ENCODE measurements around the gene ABTB2.

The ABTB2 gene

GRCh38 chr11:34278693-34279297 is 79.0 kb downstream of the ABTB2 start:
- no peak for DNase-seq

- DNase-seq: no peak
Measured at GRCh38 chr11:34278175-34278574, 79.6 kb downstream of the ABTB2 start.

DNA sequence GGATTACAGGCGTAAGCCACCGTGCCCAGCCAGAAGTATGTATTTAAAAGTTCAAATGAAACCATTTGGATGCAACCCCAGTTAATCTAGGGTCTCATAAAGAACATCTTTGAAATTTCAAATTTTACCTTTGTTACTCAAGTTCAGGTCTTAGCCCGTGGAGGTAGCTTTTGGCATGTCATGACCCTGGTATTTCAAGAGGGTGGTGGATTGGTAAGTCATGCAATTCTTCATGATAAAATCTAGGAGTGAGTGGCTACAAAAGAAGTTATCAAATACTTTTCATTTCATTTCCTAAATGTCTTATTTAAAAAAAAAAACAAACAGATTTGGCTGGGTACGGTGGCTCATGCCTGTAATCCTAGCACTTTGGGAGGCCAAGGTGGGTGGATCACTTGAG is 80.6 kb downstream of the ABTB2 start:
- DNase-seq: no peak

- no peak for DNase-seq
Measured at GRCh38 chr11:34276352-34276864, 81.4 kb downstream of the ABTB2 start.

- DNase-seq: no peak
Measured at GRCh38 chr11:34275486-34275885, 82.3 kb downstream of the ABTB2 start.

DNA sequence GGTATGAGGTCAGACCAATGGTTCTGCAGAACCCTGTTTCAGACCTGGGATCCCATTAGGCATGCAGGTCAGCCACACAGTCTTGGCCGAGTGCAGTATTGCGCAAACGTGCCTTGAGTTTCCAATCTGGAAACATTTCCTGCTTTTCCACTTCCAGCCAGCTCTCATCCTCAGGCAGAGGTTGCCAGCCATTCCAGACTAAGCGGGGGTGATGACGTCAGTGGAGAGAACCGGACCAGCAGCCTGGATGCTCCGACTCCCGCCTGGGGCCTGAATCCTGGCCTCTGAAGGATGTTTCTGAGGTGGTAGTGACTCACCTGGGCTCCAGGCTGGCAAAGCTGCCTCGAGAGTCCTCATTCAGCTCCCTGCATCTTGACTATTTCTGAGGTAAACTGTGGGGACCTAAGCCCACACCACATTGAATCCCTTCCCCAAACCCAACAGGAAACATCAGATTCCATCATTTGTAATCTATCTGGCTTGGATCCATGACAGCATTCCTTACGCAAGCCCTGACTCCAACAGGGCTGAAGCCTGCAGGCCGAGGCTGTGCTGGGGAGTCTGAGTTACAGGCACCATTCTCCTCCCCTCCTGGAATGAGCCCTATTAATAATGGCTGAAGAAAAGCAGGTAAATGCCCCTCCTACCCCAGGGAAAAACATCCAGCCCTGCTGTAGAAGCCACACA is 83.0 kb downstream of the ABTB2 start:
- DNase-seq: peak; percentile 9

- DNase-seq: no peak
Measured at GRCh38 chr11:34273099-34273498, 84.7 kb downstream of the ABTB2 start.

DNA sequence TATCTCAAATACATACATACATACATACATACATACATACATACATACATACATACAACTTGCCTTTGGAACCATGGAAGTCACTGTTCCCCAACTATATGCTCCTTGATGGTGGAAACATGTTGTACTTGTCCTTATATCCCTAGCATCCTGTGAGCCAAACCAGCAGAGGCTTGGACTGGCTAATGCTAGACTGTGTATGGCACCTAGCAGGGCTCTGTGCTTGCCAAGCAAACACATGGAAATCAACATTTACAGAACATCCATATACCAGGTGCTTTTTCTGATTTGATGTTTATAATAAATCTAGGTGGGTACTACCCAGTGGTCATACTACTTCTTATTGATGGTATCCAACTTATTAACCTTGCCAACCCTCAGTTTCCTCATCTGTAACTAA is 86.1 kb downstream of the ABTB2 start:
- no peak for DNase-seq

DNA sequence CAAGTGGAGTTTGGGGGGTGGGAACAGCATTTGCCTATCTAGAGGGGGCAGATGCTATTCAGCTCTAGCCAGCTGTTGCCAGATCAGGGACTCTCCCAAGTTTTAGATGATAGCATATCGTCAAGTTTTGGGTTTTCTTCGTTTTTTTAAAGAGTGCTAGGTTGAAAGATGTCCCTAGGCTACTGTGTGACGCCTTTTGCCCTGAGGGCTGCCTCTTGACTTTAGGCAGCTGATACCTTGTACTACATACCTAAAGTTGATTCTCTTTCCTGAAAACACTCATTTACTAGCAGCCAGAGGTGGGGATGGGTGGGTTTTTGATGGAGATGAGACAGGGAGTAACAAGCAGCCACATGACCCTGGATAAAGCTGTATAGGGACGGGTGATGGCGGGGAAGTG is 87.1 kb downstream of the ABTB2 start:
- DNase-seq: no peak

- DNase-seq: no peak
Measured at GRCh38 chr11:34269694-34270245, 88.0 kb downstream of the ABTB2 start.

GRCh38 chr11:34268906-34269430 is 88.8 kb downstream of the ABTB2 start:
- DNase-seq: no peak

- no peak for DNase-seq
Measured at GRCh38 chr11:34267417-34267816, 90.4 kb downstream of the ABTB2 start.

DNA sequence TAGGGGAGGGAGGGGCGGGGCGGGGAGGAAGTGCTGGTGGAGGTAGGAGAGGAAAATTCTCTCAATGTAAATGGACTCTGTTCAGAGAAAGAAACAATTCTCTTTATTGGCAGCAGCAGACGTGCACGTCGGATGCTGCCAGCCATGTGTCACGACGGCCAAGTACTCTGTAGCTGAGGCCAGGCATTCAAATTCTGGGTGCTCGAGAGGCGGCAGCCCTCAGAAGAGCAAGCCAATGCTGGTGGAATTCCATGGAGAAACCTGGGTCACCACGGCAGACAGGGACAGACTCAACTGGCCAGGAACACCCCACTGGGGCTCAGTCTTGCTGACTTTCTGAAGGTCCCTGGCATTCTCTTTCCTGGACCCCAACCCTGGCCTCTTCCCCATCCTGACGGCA is 90.8 kb downstream of the ABTB2 start:
- DNase-seq: peak; percentile 65

DNA sequence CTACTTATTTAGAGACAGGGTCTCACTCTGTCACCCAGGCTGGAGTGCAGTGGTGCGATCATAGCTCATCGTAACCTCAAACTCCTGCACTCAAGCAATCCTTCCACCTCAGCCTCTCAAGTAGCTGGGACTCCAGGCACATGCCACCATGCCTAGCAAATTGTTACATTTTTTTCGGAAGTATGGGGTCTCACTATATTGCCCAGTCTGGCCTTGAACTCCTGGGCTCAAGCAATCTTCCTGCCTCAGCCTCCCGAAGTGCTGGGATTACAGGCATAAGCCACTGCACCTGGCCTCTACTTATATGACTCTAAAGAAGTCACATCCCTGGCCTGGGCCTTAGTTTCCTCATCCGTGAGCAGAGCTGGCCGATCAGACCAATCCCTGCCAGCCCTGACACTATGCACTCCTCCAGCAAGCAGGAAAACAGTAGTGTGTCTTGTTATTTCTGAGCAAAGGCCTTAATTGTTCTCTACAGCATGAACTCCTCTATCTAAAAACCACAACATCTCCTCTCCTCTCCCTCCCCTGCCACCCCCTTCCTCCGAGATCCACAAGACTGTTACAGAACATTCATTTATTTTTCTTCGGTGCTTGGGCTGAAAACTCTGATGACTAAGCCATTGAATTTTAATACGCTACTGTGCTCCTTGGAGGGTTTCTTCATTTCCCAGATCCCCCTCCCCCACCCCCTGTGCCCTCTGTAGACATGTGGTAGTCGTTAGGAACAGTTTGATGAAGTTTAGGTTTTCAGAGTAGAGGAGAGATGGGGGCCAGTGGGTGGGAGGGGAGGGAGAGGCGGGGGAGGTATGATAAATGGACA is 91.5 kb downstream of the ABTB2 start:
- peak; percentile 26 for DNase-seq

DNA sequence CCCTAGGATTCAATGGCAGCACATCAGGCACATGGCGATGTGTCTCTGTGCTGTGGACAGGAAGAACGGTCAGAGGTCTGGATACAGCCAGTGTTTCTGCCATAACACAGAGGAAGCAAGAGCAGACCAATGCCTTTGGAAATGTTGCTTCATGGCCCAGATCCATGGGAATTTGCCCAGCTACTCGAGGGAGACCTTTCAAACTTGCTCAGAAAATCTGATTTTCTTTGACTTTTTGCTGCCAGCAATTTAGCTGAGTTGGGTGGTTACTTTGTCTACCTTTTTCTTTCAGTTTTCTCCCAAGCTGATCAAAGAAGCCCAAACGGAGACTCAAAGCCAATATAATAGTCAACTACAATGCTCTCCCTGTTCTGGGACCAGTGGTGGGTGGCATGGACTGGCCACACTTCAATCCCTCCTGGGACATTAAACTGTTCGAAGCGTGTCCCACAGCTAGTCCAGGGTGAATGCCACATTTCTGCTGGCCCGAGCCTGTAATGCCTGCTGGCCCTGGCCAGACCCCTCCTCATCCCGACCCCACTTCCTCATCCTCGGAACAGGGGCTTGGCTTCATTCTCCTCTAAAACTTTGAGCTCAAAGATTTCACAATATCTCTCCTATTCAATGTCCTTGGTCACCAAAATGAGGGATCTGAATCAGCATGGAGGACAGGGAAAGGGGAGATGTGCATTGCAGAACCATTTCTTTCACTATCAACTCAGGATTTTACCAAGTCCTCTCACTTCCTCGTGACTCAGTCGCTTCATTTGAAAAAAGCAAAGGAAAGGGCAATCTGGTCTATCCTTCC is 93.3 kb downstream of the ABTB2 start:
- DNase-seq: no peak

GRCh38 chr11:34263441-34264091 is 94.2 kb downstream of the ABTB2 start:
- peak; percentile 17 for DNase-seq

- no peak for DNase-seq
Measured at GRCh38 chr11:34262531-34263081, 95.2 kb downstream of the ABTB2 start.

GRCh38 chr11:34261820-34262219 is 96.0 kb downstream of the ABTB2 start:
- DNase-seq: no peak

GRCh38 chr11:34261095-34261494 is 96.7 kb downstream of the ABTB2 start:
- no peak for DNase-seq

DNA sequence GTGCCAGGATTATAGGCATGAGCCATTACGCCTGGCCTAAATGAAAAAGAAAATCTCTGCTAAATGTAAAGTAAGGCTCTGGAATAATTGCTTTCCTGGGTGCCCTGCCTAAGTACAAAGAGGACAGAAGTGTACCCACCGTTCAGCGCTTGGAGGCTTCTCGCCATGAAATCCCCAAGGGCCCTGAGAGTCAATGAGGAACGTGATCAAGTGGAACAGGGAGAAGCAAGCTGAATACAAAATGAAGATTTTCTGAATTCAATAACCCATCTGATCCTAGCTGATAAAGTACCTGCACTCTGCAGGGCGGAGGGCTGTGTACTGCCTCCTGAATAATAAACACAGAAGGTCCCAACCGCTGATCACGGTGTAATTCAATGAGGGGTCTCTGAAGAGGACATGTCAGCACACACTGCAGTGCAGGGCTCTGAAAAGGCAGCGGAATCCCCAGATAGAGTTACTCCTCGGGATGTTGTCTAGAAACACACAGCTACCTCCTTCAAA is 97.7 kb downstream of the ABTB2 start:
- no peak for DNase-seq

DNA sequence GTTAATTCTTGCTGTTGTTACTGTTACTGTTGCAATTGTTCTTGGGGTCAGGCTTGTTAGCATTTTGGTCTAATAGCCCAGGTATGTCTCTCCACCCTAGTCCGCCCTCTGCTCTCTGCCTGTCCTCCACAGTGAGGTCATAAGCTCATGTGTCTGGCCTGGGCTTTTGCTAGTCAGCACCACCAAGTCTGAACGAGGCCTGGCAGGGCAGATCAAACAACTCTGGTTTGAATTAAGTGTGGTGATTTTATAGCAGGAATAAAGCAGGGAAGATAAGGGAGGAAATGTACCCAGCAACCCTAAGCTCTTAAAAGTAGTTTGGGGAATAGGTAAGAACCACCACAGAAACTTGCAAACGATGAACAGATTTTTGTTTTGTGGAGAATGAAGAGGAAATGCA is 98.7 kb downstream of the ABTB2 start:
- no peak for DNase-seq

Measured in NCI-H446 treated with DMSO at 0.1 percent for 48 hours (cell line).